Ureter (tissue), 1 donor: ENCODE results near the gene C1QTNF7. TPM values are rescaled to one million over a fixed set of nuclear protein-coding genes. Genes with fewer than 3 reads are reported as not detected.

Experiments used
- DNase-seq: peaks from one replicate; pipeline ENCODE4 v3.0.0-alpha.2; 2020; ENCODE audit warnings: low spot score
- total RNA-seq: library from RNA; stranded (reverse); gene quantifications from one replicate; pipeline ENCODE4 v1.2.4, GENCODE V29; 2023
- donor health status: DM: yes; HTN: yes; CAD: no.

The C1QTNF7 gene
- total RNA-seq, 1 donor from 2014 or later, result 4.3 TPM

- DNase-seq, result no peak
These were observed 29.8 kb downstream of the C1QTNF7 start for GRCh38 chr4:15457406-15458201.

- DNase-seq, result no peak
These were observed 30.8 kb downstream of the C1QTNF7 start for GRCh38 chr4:15458616-15459015.

DNA sequence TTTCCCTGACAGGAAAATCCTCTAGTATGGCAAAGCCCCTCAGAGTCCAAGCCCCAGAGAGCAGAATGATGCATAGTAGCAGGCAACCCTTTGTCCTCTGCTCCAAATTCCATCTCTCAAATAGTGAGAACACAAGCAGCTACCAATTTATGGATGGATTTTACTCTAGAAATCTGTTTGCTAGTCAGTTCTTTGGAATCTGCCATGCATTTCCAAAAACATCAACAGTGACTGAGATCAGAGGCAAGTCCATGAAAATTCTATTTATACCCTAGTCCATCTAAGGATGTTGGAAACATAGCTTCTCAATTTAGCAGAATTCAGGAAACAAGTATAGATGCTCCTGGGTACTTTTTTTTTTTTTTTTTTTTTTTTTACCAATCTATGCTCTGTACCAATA lies 31.9 kb downstream of the C1QTNF7 start:
- DNase-seq, result no peak

GRCh38 chr4:15466596-15466995 lies 38.8 kb downstream of the C1QTNF7 start:
- DNase-seq, result no peak

DNA sequence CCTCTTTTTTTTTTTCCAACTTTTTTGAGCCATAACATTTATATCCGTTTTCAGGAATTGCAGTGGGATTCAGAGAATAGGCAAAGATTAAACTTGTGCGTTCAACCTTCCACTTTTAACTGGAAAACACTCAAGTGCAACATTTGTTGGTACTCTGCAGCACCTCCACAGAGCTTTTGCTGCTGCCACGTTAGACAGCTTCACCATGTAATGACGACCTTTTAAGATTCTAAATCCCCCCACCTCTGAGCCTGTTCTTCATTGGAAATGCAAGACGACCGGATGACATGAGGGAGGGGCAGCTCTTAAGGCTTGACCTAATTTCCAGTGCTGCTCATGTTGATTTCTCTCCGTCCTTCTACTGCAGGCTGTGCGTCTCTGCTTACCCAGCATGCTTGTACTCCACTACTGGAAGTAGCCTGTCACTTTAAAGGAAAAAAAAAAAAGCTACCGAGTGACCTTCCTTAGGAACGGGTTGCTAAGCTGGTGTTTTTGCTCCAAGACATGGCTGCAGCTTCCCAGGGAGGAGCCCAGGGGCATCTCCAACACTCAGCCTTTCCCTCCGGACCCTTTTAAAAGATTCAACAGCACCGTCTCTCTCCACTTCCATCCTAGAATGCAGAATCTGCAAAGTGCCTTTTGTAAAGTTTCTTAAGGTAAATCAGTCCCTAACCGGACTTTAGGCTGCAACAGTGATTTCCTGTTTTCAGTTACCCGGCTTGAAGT lies 41.7 kb downstream of the C1QTNF7 start, which contains the start of gene CC2D2A:
CC2D2A (plus strand) TSS at position 481 of the 726 bp plus-strand sequence. CDS start 6,051 bp downstream, outside the sequence.
- DNase-seq, result no peak

DNA sequence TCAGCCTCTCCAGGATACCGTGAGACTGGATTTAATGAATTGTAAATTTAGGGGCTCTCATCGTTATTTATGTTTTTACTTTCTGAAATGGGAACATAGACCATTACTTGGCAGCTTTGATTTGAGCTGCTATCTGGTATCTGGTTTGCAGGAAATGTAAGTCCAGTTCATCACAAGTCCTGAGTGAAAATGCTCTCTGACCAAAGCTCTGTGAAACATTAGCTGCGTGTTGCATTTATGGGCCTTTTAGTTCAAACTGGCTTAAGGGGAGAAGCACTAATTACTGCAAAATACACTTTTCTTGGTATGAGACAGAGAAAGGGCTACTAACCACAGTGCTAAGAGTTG lies 42.3 kb downstream of the C1QTNF7 start:
- no peak for DNase-seq

DNA sequence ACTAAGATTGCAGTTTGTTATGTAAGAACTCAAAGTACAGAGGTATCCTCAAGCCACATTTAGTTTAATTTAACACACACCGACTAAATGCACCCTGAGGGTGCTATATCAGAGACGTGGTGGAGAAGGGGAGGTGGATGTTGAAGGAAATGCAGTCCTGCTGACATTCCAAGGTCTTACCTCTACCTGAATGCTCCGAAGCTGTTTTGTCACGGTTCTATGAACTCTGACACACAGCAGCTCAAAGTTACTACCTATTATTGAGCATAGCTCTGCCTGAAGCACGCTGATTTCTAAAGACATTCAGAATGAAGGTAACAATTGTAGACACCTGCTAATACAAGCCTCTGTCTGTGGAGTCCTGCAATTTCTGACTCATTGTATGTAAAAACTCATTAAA lies 48.6 kb downstream of the C1QTNF7 start:
- no peak for DNase-seq

DNA sequence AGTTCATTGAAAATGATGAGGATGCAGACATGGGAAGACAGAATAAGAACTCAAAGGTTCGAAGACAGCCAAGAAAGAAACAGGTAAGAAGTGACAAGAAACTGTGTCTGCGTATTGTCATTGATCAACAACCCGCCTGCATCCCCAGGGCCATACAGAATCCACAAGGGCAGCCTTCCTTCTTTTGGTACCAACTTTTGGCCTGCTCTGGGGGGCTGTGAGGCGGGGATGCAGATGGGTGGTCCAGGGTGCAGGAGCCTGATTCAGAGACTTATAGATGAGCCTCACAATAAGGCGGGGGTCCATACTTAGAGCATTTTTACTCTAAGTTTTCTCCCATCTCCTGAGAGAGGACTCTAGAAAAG lies 50.9 kb downstream of the C1QTNF7 start:
- DNase-seq, result no peak

DNA sequence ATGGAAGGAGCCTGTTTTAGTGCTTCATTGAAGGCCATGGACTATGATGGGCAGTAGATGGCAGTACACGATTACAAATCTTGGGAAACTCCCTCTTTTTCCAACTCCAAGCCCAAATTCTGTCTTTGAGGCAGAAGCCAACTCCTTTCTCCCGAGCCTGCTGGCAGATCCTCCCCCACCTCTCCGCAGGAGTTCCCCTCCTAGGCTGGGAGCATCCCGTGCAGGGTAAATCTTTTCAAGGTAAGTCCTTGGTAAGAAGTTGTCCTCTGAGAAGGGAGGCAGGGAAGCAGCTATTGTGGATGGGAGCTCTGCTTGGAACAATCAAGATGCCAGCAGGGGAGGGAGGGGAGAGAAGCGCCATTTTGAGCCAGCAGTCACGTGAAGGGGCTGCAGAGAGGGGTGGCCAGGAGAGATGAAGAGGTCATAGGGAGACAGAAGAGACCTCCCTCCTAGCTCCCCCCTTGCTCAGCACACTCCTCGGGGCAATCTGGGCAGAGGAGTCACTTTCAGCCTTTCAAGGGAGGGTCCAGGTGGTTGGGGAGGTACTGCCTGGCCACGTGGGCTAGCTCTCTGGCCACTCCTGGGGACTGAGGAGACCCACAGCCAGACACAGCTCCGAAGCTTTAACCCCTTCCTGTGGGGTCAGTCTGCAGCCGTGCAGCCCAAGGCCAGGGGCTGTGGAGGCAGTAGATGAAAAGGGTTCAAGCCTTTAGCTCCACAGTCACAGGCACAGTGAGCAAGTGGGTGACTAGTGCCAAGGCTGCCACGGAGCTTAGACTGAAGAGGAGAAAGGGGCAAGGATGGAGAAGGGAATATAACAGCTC lies 51.5 kb downstream of the C1QTNF7 start:
- peak; percentile 65 for DNase-seq

GRCh38 chr4:15479913-15480185 lies 52.0 kb downstream of the C1QTNF7 start:
- no peak for DNase-seq

DNA sequence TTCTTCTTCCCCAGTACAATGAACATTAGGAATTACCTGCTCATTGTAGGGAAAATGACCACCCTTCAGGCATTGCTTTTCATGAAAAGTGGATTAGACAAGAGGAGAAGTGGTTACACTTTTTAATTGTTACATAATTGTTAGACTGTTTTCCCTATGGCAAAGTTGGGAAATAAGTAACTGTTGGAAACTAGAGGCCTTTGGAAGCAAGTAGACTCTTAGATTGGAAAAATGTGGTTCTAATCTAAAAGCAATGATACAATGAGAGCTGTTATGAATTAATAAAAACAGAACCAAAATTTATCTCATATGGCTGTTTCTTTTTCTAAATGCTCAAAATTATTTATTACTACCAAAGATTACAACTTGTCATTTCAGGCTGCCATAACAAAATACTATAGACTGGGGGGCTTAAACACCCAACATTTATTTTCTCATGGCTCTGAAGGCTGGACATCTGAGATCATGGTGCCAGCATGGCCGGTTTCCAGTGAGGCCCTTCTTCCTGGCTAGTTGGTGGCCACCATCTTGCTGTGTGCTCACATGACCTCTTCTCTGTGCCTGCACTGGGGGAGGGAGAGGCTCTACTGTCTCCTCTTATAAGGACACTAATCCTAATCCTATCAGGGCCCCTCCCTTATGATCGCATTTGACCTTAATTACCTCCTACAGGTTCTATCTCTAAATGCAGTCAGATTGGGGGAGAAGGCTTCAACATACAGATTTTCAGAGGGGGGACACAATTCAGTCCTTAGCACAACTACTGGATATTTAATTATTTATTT lies 54.3 kb downstream of the C1QTNF7 start:
- no peak for DNase-seq

DNA sequence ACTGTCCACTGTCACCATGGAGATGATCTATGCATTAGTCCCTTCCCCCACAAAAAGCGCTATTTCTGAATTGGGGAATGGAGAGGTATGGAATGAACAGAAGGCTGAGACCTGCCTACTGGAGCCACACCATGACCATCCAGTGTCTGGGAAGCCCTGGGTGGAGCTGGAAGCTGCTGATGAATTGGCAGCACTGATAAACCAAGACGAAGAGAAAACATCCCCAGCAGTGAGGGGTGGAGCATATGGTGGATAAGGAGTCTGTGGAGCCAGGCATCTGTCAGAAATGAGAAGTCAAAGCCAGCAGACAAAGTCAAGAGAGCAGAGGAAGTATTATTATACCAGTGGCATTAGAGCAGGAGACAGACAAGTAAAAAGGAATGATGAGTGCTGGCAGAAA lies 55.0 kb downstream of the C1QTNF7 start:
- DNase-seq, result no peak

DNA sequence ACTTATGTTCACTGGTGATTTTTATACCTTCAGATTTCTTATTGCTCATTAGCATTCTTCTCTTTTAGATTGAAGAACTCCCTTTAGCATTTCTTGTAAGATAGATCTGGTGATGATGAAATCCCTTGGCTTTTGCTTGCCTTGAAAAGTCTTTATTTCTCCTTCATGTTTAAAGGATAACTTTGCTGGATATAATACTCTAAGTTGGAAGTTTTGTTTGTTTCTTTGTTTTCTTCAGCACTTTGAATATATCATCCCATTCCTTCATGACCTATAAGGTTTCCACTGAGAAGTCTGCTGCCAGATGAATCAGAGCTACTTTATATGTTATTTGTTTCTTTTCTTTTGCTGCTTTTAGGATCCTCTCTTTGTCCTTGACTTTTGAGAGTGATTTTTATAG lies 60.3 kb downstream of the C1QTNF7 start:
- no peak for DNase-seq

DNA sequence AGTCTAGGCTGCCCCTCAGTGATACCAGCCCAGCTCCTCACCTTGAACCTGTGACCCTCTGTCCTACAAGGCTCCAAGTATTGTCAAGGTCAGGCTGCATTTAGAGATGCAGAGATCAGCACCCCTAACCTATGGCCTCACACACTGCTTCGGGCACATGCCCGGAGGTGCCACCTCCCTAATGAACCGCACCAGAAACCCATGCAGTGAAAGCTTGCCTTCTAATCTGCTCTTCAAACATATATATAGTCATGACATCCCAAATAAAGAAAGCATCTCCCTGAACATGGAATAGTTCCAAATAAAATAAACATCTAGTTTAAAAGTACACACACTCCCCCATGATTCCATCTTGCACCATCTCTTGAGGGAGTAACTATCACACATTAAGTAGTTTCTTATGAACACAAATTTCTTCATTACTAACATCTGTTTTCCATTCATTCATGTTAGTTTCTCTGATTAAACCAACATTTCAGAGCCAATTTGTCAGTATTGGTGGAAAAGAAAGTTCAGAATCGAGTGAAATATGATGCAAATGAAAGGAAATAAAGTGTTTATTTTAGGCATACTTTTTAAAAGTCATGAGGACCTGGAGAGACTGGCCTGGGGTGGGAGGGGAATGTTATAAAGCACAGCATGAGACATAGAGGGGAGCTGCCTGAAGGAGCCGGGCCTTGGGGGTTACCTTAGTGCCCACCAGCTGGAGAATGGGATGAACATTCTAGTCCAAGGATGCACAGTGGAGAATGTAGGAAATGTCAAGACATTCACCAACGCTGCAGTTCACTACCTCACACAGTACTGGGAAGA lies 61.0 kb downstream of the C1QTNF7 start:
- DNase-seq, result no peak

DNA sequence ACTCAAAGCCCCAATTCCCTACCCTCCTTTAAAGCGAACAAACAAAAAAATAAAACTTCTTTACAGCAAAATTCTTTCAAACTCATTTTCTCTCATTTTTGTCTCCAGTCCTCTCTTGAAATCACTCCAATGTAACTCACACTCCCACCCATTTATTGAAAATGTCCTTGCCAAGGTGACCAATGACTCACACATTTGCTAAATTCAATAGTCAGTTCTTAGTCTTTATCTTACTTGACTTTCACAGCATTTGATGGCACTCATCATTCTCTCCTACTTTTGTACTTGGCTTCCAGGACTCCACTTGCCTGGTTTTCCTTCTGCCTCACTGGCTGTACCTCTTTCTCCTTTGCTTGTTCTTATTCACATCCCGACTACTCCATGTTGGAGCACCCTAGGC lies 61.7 kb downstream of the C1QTNF7 start:
- no peak for DNase-seq

- no peak for DNase-seq
These were observed 65.6 kb downstream of the C1QTNF7 start for GRCh38 chr4:15493411-15493810.

GRCh38 chr4:15495621-15496020 lies 67.8 kb downstream of the C1QTNF7 start:
- DNase-seq, result no peak
